Left lung (tissue), 10 donors: ENCODE data around the gene FKRP. TPM values are rescaled to one million over a fixed set of nuclear protein-coding genes. Genes with fewer than 3 reads are reported as not detected.

Experiments
- ATAC-seq: fragments of 200-7000 bp; cut with Tn5 transposase; one replicate; pipeline ENCODE4 v1.9.1; 2020; ENCODE audit warnings: moderate library complexity
- DNase-seq, 4 donors: peaks; one replicate each; pipeline ENCODE4 v3.0.0-alpha.2; 2013 to 2020
- H3K27ac ChIP-seq, 2 donors: fragments of 200-600 bp; sonication (generic) in 1 of 2; one replicate each; pipeline versions ENCODE4 v1.5.0 to v1.8.0; 2020 to 2021
- H3K27me3 ChIP-seq, 2 donors: fragments of 200-600 bp; sonication (generic) in 1 of 2; one replicate each; pipeline versions ENCODE4 v1.5.0 to v1.8.0; 2020 to 2021
- H3K36me3 ChIP-seq, 2 donors: fragments of 200-600 bp; sonication (generic) in 1 of 2; one replicate each; pipeline versions ENCODE4 v1.5.0 to v1.8.0; 2020 to 2021
- H3K4me1 ChIP-seq, 2 donors: fragments of 200-600 bp; one replicate each; pipeline ENCODE4 v1.8.0; 2021
- H3K4me3 ChIP-seq, 2 donors: fragments of 200-600 bp; sonication (generic) in 1 of 2; one replicate each; pipeline versions ENCODE4 v1.5.0 to v1.8.0; 2020 to 2021; ENCODE audit warnings: mild to moderate bottlenecking in 1 of 2
- H3K9me3 ChIP-seq, 2 donors: fragments of 200-600 bp; sonication (generic) in 1 of 2; one replicate each; pipeline versions ENCODE4 v1.5.0 to v1.8.0; 2020 to 2021
- intact Hi-C, 2 donors: fragments of 100-400 bp; cut with DNase I; formaldehyde crosslinking; loops; one replicate each; pipeline versions ENCODE4 v1.11.2 to v1.14.2; 2022
- polyA plus RNA-seq, 6 donors: library from polyadenylated mRNA; unstranded; fragments of 120-200 nt; gene quantifications; one replicate each; pipeline ENCODE4 v1.2.1, GENCODE V29; 2013; ENCODE audit not compliant: insufficient read length in 6 of 6
- total RNA-seq, 2 donors: library from RNA; stranded (reverse); fragmentation: NEBNext Ultra II Directional; extraction: Animal tissue kit (Norgen Biotek cat#: 25700); gene quantifications; one replicate each; pipeline ENCODE4 v1.2.1, GENCODE V29; 2021
- TF ChIP-seq, protein P1 (sequence below), 2 donors: fragments of 200-600 bp; sonication (generic) in 1 of 2; IDR thresholded peaks; one replicate each; pipeline versions ENCODE4 v1.5.0 to v1.8.0; 2021; ENCODE audit warnings: antibody characterized with exemption in 2 of 2
- donor health status: DM: no; HTN: yes; CAD: no.
- donor health status: DM: no; HTN: no; CAD: no.

FKRP gene
- total and polyA plus RNA-seq, 8 donors, result 18.8 to 29.6 (median 23.2) TPM

DNA sequence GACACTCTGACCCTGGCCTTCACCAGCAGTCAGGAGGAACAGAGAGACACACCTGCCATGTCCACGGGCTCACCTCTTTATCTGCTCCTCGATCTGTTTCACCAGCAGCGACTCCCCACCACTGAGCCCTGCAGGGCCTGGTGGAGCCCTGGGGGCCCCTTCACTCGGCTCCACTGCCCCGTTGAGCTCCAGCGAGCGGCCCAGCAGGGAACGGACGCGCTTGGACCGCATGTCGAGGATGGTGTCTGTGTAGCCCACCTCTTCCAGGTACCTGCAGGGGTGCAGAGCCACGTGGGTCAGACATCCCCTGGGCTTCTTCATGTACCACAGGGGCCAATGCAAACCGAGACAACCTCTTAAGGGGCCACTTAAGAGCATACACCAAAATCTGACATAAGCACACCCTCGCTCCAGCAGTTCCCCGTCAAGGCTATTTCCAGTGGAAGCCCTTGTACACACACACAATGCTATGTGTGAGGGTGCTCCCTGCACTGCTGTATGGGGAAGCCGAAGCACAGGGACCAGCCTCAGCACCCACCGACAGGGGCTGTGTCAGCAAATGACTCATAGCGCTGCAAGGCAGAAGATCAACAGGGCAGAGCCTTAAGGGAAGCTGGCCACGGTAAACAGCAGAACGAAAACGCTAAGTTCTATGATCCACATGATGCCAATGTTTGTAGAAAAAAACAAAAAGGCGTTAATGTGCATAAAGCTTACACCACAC lies 12.7 kb upstream of the FKRP start:
- H3K4me1 ChIP-seq, result peaks cover 6 to 95% of the 10 kb centered on the region in 2 donors
- H3K4me3 ChIP-seq, result no peak overlapping the region
- no peaks in the 10 kb centered on the region for H3K27me3 ChIP-seq
- H3K27ac ChIP-seq, result peak overlapping the region; percentile 49 to 94
- TF ChIP-seq, protein P1, sequence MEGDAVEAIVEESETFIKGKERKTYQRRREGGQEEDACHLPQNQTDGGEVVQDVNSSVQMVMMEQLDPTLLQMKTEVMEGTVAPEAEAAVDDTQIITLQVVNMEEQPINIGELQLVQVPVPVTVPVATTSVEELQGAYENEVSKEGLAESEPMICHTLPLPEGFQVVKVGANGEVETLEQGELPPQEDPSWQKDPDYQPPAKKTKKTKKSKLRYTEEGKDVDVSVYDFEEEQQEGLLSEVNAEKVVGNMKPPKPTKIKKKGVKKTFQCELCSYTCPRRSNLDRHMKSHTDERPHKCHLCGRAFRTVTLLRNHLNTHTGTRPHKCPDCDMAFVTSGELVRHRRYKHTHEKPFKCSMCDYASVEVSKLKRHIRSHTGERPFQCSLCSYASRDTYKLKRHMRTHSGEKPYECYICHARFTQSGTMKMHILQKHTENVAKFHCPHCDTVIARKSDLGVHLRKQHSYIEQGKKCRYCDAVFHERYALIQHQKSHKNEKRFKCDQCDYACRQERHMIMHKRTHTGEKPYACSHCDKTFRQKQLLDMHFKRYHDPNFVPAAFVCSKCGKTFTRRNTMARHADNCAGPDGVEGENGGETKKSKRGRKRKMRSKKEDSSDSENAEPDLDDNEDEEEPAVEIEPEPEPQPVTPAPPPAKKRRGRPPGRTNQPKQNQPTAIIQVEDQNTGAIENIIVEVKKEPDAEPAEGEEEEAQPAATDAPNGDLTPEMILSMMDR (IDR thresholded peaks at IDR 0.05), result peak in 1 of 2 donors; percentile 21
- H3K36me3 ChIP-seq, result peaks cover 0 to 84% of the 10 kb centered on the region in 2 donors
- ATAC-seq, result peak; percentile 61
- peak in 2 of 4 donors; percentile 82 to 89 for DNase-seq
- H3K9me3 ChIP-seq, result no peaks in the 10 kb centered on the region
- intact Hi-C loops, result no loop called here

DNA sequence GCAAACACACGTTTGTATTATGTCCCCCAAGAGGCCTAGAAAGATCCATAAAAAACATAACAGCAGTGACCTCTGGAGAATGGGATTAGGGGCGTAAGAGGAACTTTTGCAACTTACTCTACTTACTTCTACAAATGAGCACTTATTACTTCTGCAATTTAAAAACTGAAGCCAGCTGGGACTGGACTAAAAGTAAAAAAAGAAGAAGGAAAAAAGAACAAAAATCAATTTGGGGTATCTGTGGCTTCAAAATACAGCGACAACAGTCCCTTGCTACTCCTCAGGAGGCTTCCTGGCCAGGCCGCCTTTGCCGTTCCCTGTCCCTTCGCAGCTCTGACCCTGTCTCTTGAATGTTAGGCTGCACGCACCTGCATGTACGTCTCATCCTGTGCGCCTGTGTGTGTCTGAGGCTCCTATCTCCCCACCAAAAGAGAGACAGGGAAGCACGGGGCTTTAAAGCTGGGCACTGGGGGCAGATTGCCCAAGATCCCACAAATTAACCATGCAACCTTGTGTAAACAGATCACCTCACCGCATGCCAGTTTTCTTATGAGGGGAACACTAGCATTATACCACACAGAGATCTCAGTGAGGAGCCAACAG lies 12.1 kb upstream of the FKRP start:
- TF ChIP-seq, protein P1 (IDR thresholded peaks at IDR 0.05), result no peak
- intact Hi-C loops, result no loop called here
- Histone ChIP-seq H3K4me3 (no peak overlapping the region), H3K36me3 (peaks cover 0 to 85% of the 10 kb centered on the region in 2 donors), H3K9me3 (no peaks in the 10 kb centered on the region), H3K27me3 (no peaks in the 10 kb centered on the region), H3K27ac (peak overlapping the region; percentile 49 to 94), H3K4me1 (peaks cover 6 to 89% of the 10 kb centered on the region in 2 donors)
- DNase-seq (peak in 1 of 4 donors; percentile 70), ATAC-seq (no peak)

DNA sequence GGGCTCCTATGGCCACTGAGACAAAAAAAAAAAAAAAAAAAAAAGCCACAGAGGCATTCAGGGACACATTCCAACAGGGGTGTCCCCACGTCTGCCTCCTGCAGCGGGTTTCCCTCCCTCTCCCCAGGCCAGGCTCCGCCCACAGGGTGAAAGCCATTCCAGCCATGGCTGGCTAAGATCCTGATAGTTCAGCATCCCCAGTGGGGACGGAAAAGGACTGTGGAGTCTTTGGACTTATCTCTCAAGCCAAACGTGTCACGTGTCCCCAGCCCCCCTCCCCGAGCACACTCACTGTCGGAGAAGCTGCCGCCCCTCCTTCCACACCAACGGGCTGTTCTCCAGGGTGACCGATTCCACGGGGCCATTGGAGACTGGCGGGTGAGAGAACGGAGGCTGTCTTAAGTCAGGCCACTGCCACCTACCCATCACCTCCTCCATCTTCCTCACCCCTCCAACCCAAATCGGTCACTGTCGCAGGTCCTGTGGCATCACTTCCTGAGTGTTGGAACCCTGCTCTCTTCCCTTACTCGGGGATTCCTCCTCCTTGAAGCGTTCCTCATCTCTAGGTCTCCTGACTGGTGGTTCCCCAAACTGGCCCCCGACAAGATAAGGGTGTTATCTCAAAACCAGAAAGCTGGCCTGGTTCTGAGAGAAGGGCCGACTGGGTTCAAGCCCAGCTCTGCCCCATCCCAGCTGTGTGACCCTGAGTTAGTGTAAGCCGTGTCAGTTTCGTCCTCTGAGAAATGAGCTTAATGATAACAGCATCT lies 9.1 kb upstream of the FKRP start:
- intact Hi-C loops, result no loop called here
- ATAC-seq, result no peak

DNA sequence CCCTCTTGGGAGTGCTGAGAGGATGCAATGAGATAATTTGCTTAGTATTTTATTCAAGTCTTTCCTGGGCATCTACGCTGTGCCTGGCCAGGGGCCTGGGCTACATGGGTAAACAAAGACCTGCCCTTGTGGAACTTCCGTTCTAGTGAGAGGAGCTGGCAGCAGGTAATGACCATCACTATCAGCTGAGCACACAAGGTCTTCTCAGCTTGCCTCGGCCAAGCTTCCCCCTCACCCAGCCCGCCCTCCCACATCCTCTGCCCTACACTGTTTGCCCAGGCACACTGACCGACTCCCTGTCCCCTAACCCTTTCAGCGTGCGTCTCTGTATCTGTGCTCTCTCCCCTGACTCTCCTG lies 8.6 kb upstream of the FKRP start:
- Histone ChIP-seq H3K27me3 (no peaks in the 10 kb centered on the region), H3K9me3 (no peaks in the 10 kb centered on the region), H3K4me1 (peaks cover 4 to 77% of the 10 kb centered on the region in 2 donors), H3K36me3 (peaks cover 0 to 70% of the 10 kb centered on the region in 2 donors), H3K4me3 (no peak overlapping the region), H3K27ac (peak overlapping the region in 1 of 2 donors; percentile 0)
- TF ChIP-seq, protein P1 (IDR thresholded peaks at IDR 0.05), result no peak
- no peak for DNase-seq
- ATAC-seq, result no peak
- intact Hi-C loops, result no loop called here

More for the DNA sequence above, 9.1 kb upstream of the FKRP start:
- H3K4me1 ChIP-seq, result peaks cover 6 to 77% of the 10 kb centered on the region in 2 donors
- H3K4me3 ChIP-seq, result no peak overlapping the region
- peak overlapping the region in 1 of 2 donors; percentile 0 for H3K27ac ChIP-seq
- H3K36me3 ChIP-seq, result peaks cover 0 to 66% of the 10 kb centered on the region in 2 donors
- DNase-seq, result peak in 2 of 4 donors; percentile 33 to 68
- TF ChIP-seq, protein P1 (IDR thresholded peaks at IDR 0.05), result no peak
- H3K27me3 ChIP-seq, result no peaks in the 10 kb centered on the region
- no peaks in the 10 kb centered on the region for H3K9me3 ChIP-seq

GRCh38 chr19:46737761-46738171 lies 8.1 kb upstream of the FKRP start:
- Histone ChIP-seq H3K9me3 (no peaks in the 10 kb centered on the region), H3K4me1 (peaks cover 2 to 77% of the 10 kb centered on the region in 2 donors), H3K4me3 (no peak overlapping the region), H3K27ac (no peak overlapping the region), H3K36me3 (peaks cover 0 to 67% of the 10 kb centered on the region in 2 donors), H3K27me3 (no peaks in the 10 kb centered on the region)
- TF ChIP-seq, protein P1 (IDR thresholded peaks at IDR 0.05), result no peak
- DNase-seq (peak in 1 of 4 donors; percentile 50), ATAC-seq (no peak)
- intact Hi-C loops, result no loop called here
